Measurements from ENCODE around the gene UNC5C.
A peak's percentile ranks its signal among the peaks of the same experiment; 100 is the strongest.
"Not testable (repeated sequence)": the region's sequence is repeated elsewhere in the genome, so short reads cannot be mapped to it uniquely, and the experiment has no call there.

UNC5C gene

GRCh38 chr4:95190751-95191436, 357.9 kb downstream of the UNC5C start:
- H3K27ac Mint-ChIP-seq = no peak overlapping the region
- no peak overlapping the region for H3K4me3 Mint-ChIP-seq
- H3K36me3 Mint-ChIP-seq = no peaks in the 10 kb centered on the region
- H3K4me1 Mint-ChIP-seq (ENCODE audit: low read depth) = peaks cover 45% of the 10 kb centered on the region
- H3K9me3 Mint-ChIP-seq (ENCODE audit: low read depth) = no peaks in the 10 kb centered on the region
- no peaks in the 10 kb centered on the region for H3K27me3 Mint-ChIP-seq

GRCh38 chr4:95188701-95189370, 359.9 kb downstream of the UNC5C start:
- Mint-ChIP-seq H3K27me3 (no peaks in the 10 kb centered on the region), H3K4me3 (no peak overlapping the region), H3K4me1 (ENCODE audit: low read depth) (peaks cover 38% of the 10 kb centered on the region), H3K36me3 (no peaks in the 10 kb centered on the region), H3K27ac (peak overlapping the region; percentile 48), H3K9me3 (ENCODE audit: low read depth) (no peaks in the 10 kb centered on the region)

GRCh38 chr4:95186666-95187065, 362.1 kb downstream of the UNC5C start:
- Mint-ChIP-seq H3K36me3 (no peaks in the 10 kb centered on the region), H3K4me1 (ENCODE audit: low read depth) (peaks cover 27% of the 10 kb centered on the region)

GRCh38 chr4:95183656-95184408, 364.9 kb downstream of the UNC5C start:
- Mint-ChIP-seq H3K27ac (no peak overlapping the region), H3K27me3 (no peaks in the 10 kb centered on the region), H3K4me3 (no peak overlapping the region)

More at GRCh38 chr4:95186666-95187065, 362.1 kb downstream of the UNC5C start:
- no peak overlapping the region for H3K27ac Mint-ChIP-seq
- H3K4me3 Mint-ChIP-seq = no peak overlapping the region
- H3K9me3 Mint-ChIP-seq (ENCODE audit: low read depth) = no peaks in the 10 kb centered on the region
- H3K27me3 Mint-ChIP-seq = no peaks in the 10 kb centered on the region

GRCh38 chr4:95181996-95182306, 366.8 kb downstream of the UNC5C start:
- Mint-ChIP-seq H3K4me1 (ENCODE audit: low read depth) (no peaks in the 10 kb centered on the region), H3K27me3 (no peaks in the 10 kb centered on the region), H3K36me3 (no peaks in the 10 kb centered on the region), H3K9me3 (ENCODE audit: low read depth) (no peaks in the 10 kb centered on the region), H3K27ac (no peak overlapping the region), H3K4me3 (no peak overlapping the region)

More at GRCh38 chr4:95183656-95184408, 364.9 kb downstream of the UNC5C start:
- Mint-ChIP-seq H3K36me3 (no peaks in the 10 kb centered on the region), H3K4me1 (ENCODE audit: low read depth) (peaks cover 11% of the 10 kb centered on the region), H3K9me3 (ENCODE audit: low read depth) (no peaks in the 10 kb centered on the region)

GRCh38 chr4:95181243-95181995, 367.4 kb downstream of the UNC5C start:
- Mint-ChIP-seq H3K4me3 (no peak overlapping the region), H3K9me3 (ENCODE audit: low read depth) (no peaks in the 10 kb centered on the region), H3K36me3 (no peaks in the 10 kb centered on the region), H3K27me3 (no peaks in the 10 kb centered on the region), H3K4me1 (ENCODE audit: low read depth) (no peaks in the 10 kb centered on the region), H3K27ac (no peak overlapping the region)

- H3K27ac Mint-ChIP-seq = no peak overlapping the region
- no peak overlapping the region for H3K4me3 Mint-ChIP-seq
- H3K36me3 Mint-ChIP-seq = no peaks in the 10 kb centered on the region
- no peaks in the 10 kb centered on the region for H3K4me1 Mint-ChIP-seq (ENCODE audit: low read depth)
- H3K27me3 Mint-ChIP-seq = no peaks in the 10 kb centered on the region
- no peaks in the 10 kb centered on the region for H3K9me3 Mint-ChIP-seq (ENCODE audit: low read depth)
Observed at GRCh38 chr4:95180531-95181242, 368.1 kb downstream of the UNC5C start.

- no peaks in the 10 kb centered on the region for H3K36me3 Mint-ChIP-seq
- H3K4me1 Mint-ChIP-seq (ENCODE audit: low read depth) = no peaks in the 10 kb centered on the region
- no peak overlapping the region for H3K4me3 Mint-ChIP-seq
- H3K27ac Mint-ChIP-seq = no peak overlapping the region
- no peaks in the 10 kb centered on the region for H3K9me3 Mint-ChIP-seq (ENCODE audit: low read depth)
- no peaks in the 10 kb centered on the region for H3K27me3 Mint-ChIP-seq
Observed at GRCh38 chr4:95178938-95179337, 369.8 kb downstream of the UNC5C start.

- H3K4me3 Mint-ChIP-seq; H3K27ac Mint-ChIP-seq; H3K36me3 Mint-ChIP-seq; H3K9me3 Mint-ChIP-seq (ENCODE audit: low read depth); H3K4me1 Mint-ChIP-seq (ENCODE audit: low read depth); H3K27me3 Mint-ChIP-seq: not testable (repeated sequence)
Observed at GRCh38 chr4:95171377-95171776, 377.4 kb downstream of the UNC5C start.

- H3K9me3 Mint-ChIP-seq (ENCODE audit: low read depth) = no peaks in the 10 kb centered on the region
- no peak overlapping the region for H3K4me3 Mint-ChIP-seq
- peaks cover 4% of the 10 kb centered on the region for H3K4me1 Mint-ChIP-seq (ENCODE audit: low read depth)
- H3K36me3 Mint-ChIP-seq = no peaks in the 10 kb centered on the region
- H3K27me3 Mint-ChIP-seq = no peaks in the 10 kb centered on the region
- H3K27ac Mint-ChIP-seq = no peak overlapping the region
Observed at GRCh38 chr4:95170176-95170575, 378.6 kb downstream of the UNC5C start.

GRCh38 chr4:95167805-95168204, 381.0 kb downstream of the UNC5C start:
- Mint-ChIP-seq H3K9me3 (ENCODE audit: low read depth) (no peaks in the 10 kb centered on the region), H3K4me3 (no peak overlapping the region)

GRCh38 chr4:95165926-95166524, 382.7 kb downstream of the UNC5C start:
- H3K4me1 Mint-ChIP-seq (ENCODE audit: low read depth) = peaks cover 4% of the 10 kb centered on the region
- no peak overlapping the region for H3K27ac Mint-ChIP-seq
- H3K4me3 Mint-ChIP-seq = no peak overlapping the region
- no peaks in the 10 kb centered on the region for H3K9me3 Mint-ChIP-seq (ENCODE audit: low read depth)
- H3K36me3 Mint-ChIP-seq = no peaks in the 10 kb centered on the region
- H3K27me3 Mint-ChIP-seq = no peaks in the 10 kb centered on the region

More at GRCh38 chr4:95167805-95168204, 381.0 kb downstream of the UNC5C start:
- H3K27ac Mint-ChIP-seq = no peak overlapping the region
- no peaks in the 10 kb centered on the region for H3K27me3 Mint-ChIP-seq
- H3K4me1 Mint-ChIP-seq (ENCODE audit: low read depth) = peaks cover 4% of the 10 kb centered on the region
- H3K36me3 Mint-ChIP-seq = no peaks in the 10 kb centered on the region

GRCh38 chr4:95162867-95163266, 385.9 kb downstream of the UNC5C start:
- Mint-ChIP-seq H3K9me3 (ENCODE audit: low read depth) (no peaks in the 10 kb centered on the region), H3K4me3 (no peak overlapping the region), H3K36me3 (no peaks in the 10 kb centered on the region), H3K4me1 (ENCODE audit: low read depth) (peaks cover 6% of the 10 kb centered on the region), H3K27ac (no peak overlapping the region), H3K27me3 (no peaks in the 10 kb centered on the region)

Measured in activated naive CD8-positive, alpha-beta T cell (primary cell).